Mesodermal cell (in vitro differentiated cells): ENCODE results near the gene DBT. TPM values are rescaled to one million over a fixed set of nuclear protein-coding genes. Genes with fewer than 3 reads are reported as not detected.
"Not testable (repeated sequence)": the region's sequence is repeated elsewhere in the genome, so short reads cannot be mapped to it uniquely, and the experiment has no call there.

Experiments
- H3K27ac ChIP-seq: 2 replicates; pipeline ENCODE4 v1.7.0; 2013; ENCODE audit warnings: mild to moderate bottlenecking, low read depth, low read length, moderate library complexity; ENCODE audit not compliant: severe bottlenecking
- H3K36me3 ChIP-seq: 2 replicates; pipeline ENCODE4 v1.7.1; 2013; ENCODE audit warnings: mild to moderate bottlenecking, low read length, moderate library complexity; ENCODE audit not compliant: control insufficient read depth, insufficient read depth
- H3K4me1 ChIP-seq: one replicate; pipeline ENCODE4 v1.7.1; 2013; ENCODE audit warnings: mild to moderate bottlenecking, low read length; ENCODE audit not compliant: insufficient read depth, control insufficient read depth, poor library complexity, severe bottlenecking
- H3K4me3 ChIP-seq: 2 replicates; pipeline ENCODE4 v1.7.0; 2013; ENCODE audit warnings: low read length, control low read depth, mild to moderate bottlenecking; ENCODE audit not compliant: insufficient read depth, poor library complexity, severe bottlenecking; ENCODE audit errors: extremely low read depth
- H3K9me3 ChIP-seq: 2 replicates; pipeline ENCODE4 v1.7.1; 2013; ENCODE audit warnings: mild to moderate bottlenecking, low read length, moderate library complexity; ENCODE audit not compliant: control insufficient read depth
- WGBS, 2 experiments: methylation state at CpG; one replicate each; pipeline ENCODE4 v1.1.5; 2013; ENCODE audit warnings: missing lambda C conversion rate in 2 of 2; ENCODE audit not compliant: insufficient coverage in 2 of 2; 5-methylcytosine and 5-hydroxymethylcytosine counted together
- polyA plus RNA-seq, 2 experiments: library from polyadenylated mRNA; stranded (reverse); fragments of 50-300 nt; gene quantifications; one replicate each; pipeline ENCODE4 v1.2.3, GENCODE V29; 2013

The DBT gene
- polyA plus RNA-seq (2013, experiment 1 of 2): 8.0 TPM
- 6.3 TPM for polyA plus RNA-seq (2013, experiment 2 of 2)

GRCh38 chr1:100249537-100250257 lies at the start of gene DBT:
Gene DBT (minus strand): TSS chr1:100249834. CDS start chr1:100249820, 14 bp downstream.
- Histone ChIP-seq H3K4me3 (peak within 1 kb of the TSS; percentile 79), H3K36me3 (no peaks in the 10 kb centered on the region), H3K27ac (peak within 1 kb of the TSS; percentile 69), H3K9me3 (no peaks in the 10 kb centered on the region), H3K4me1 (peaks cover 4% of the 10 kb centered on the region)
- 1 to 7% methylated on average over 13 to 17 of the region's 31 CpGs for WGBS, 2 experiments

GRCh38 chr1:100298512-100298911 lies 48.9 kb upstream of the DBT start:
- WGBS, 2 experiments: 90 to 94% methylated on average over 2 to 4 of the region's 4 CpGs
- Histone ChIP-seq H3K27ac (no peak overlapping the region), H3K36me3 (peaks cover 4% of the 10 kb centered on the region)

GRCh38 chr1:100296997-100297396 lies 47.4 kb upstream of the DBT start:
- not testable (repeated sequence) for H3K4me3 ChIP-seq

More at GRCh38 chr1:100298512-100298911, 48.9 kb upstream of the DBT start:
- no peaks in the 10 kb centered on the region for H3K4me1 ChIP-seq
- no peak overlapping the region for H3K4me3 ChIP-seq
- H3K9me3 ChIP-seq: no peaks in the 10 kb centered on the region

GRCh38 chr1:100296140-100296539 lies 46.5 kb upstream of the DBT start:
- H3K9me3 ChIP-seq: no peaks in the 10 kb centered on the region
- 97 to 98% methylated on average over 7 of the region's 8 CpGs for WGBS, 2 experiments
- no peaks in the 10 kb centered on the region for H3K4me1 ChIP-seq

More at GRCh38 chr1:100296997-100297396, 47.4 kb upstream of the DBT start:
- H3K4me1 ChIP-seq, H3K9me3 ChIP-seq, H3K27ac ChIP-seq: not testable (repeated sequence)
- H3K36me3 ChIP-seq: peaks cover 16% of the 10 kb centered on the region

GRCh38 chr1:100292711-100293110 lies 43.1 kb upstream of the DBT start:
- peak overlapping the region; percentile 58 for H3K27ac ChIP-seq
- peaks cover 52% of the 10 kb centered on the region for H3K36me3 ChIP-seq
- H3K4me1 ChIP-seq: peaks cover 3% of the 10 kb centered on the region
- no CpG with 5 or more reads among the region's 1 CpG for WGBS, 2 experiments
- no peak overlapping the region for H3K4me3 ChIP-seq
- H3K9me3 ChIP-seq: no peaks in the 10 kb centered on the region

More at GRCh38 chr1:100296140-100296539, 46.5 kb upstream of the DBT start:
- peaks cover 24% of the 10 kb centered on the region for H3K36me3 ChIP-seq
- H3K27ac ChIP-seq: no peak overlapping the region
- H3K4me3 ChIP-seq: no peak overlapping the region

- Histone ChIP-seq H3K36me3 (peaks cover 66% of the 10 kb centered on the region), H3K27ac (no peak overlapping the region)
- 92 to 100% methylated on average over 1 to 2 of the region's 2 CpGs for WGBS, 2 experiments
Measured at GRCh38 chr1:100290291-100290690, 40.7 kb upstream of the DBT start.

GRCh38 chr1:100287162-100287561 lies 37.5 kb upstream of the DBT start:
- 100% methylated on average over 3 of the region's 3 CpGs; no CpG with 5 or more reads in 1 of the 2 experiments for WGBS, 2 experiments
- no peaks in the 10 kb centered on the region for H3K9me3 ChIP-seq
- no peak overlapping the region for H3K27ac ChIP-seq
- H3K4me1 ChIP-seq: peaks cover 3% of the 10 kb centered on the region
- H3K4me3 ChIP-seq: no peak overlapping the region
- H3K36me3 ChIP-seq: peaks cover 79% of the 10 kb centered on the region

More at GRCh38 chr1:100290291-100290690, 40.7 kb upstream of the DBT start:
- Histone ChIP-seq H3K9me3 (no peaks in the 10 kb centered on the region), H3K4me3 (no peak overlapping the region), H3K4me1 (peaks cover 3% of the 10 kb centered on the region)

- Histone ChIP-seq H3K9me3 (no peaks in the 10 kb centered on the region), H3K36me3 (peaks cover 82% of the 10 kb centered on the region), H3K4me3 (no peak overlapping the region), H3K4me1 (peaks cover 3% of the 10 kb centered on the region), H3K27ac (no peak overlapping the region)
- WGBS, 2 experiments: 95 to 100% methylated on average over 3 to 4 of the region's 5 CpGs
Measured at GRCh38 chr1:100284591-100284990, 35.0 kb upstream of the DBT start.

GRCh38 chr1:100279954-100280682 lies 30.5 kb upstream of the DBT start:
- H3K9me3 ChIP-seq: no peaks in the 10 kb centered on the region
- H3K4me1 ChIP-seq: no peaks in the 10 kb centered on the region
- no CpG with 5 or more reads among the region's 2 CpGs for WGBS, 2 experiments
- H3K36me3 ChIP-seq: peaks cover 95% of the 10 kb centered on the region
- no peak overlapping the region for H3K27ac ChIP-seq
- no peak overlapping the region for H3K4me3 ChIP-seq

- Histone ChIP-seq H3K27ac (no peak overlapping the region), H3K9me3 (no peaks in the 10 kb centered on the region), H3K4me3 (no peak overlapping the region), H3K4me1 (no peaks in the 10 kb centered on the region), H3K36me3 (peaks cover 95% of the 10 kb centered on the region)
- 95 to 100% methylated on average over 2 of the region's 3 CpGs for WGBS, 2 experiments
Measured at GRCh38 chr1:100279358-100279923, 29.8 kb upstream of the DBT start.
